HG03342 (cell line): ENCODE results near the gene CPLX4.
"Not testable (repeated sequence)": the region's sequence is repeated elsewhere in the genome, so short reads cannot be mapped to it uniquely, and the experiment has no call there.

Experiments used
- ATAC-seq: cut with Tn5 transposase; IDR thresholded peaks from one replicate; pipeline ENCODE4 v1.9.1; 2021; ENCODE audit warnings: mild to moderate bottlenecking, moderate library complexity; ENCODE audit not compliant: unreplicated experiment

CPLX4 gene

DNA sequence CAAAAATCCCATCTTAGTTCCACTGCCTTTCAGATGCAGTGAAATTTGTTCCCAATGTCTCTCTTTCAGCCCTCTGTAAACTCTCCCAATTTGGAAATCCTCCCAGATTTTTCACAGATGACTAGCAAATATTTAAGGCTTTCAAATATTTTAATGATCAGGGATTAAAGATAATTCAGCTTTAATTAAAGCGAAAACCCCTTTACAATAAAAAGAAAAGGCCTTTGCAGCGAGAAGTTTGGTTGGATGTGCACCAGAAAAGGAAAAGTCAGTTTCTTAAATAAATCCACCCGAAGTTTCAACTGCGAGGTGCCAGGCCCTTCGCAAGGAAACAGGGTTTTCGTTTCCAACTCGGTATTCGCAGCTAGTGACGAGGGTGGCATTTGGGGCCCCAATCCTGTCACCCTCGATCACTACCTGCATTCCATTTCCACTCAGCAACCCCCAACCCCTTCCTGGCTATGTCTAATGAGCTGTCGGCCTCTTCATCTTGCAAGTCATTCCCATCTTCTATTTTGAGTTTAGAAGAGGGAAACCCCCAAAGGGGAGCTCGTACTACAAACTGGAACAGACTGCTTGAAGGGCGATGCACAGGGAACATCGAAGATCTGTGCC is 46.7 kb downstream of the CPLX4 start:
- no peak for ATAC-seq

GRCh38 chr18:59270689-59271257 is 47.7 kb downstream of the CPLX4 start:
- no peak for ATAC-seq

- no peak for ATAC-seq
These were observed 48.8 kb downstream of the CPLX4 start for GRCh38 chr18:59269563-59270119.

- no peak for ATAC-seq
These were observed 49.5 kb downstream of the CPLX4 start for GRCh38 chr18:59268721-59269562.

DNA sequence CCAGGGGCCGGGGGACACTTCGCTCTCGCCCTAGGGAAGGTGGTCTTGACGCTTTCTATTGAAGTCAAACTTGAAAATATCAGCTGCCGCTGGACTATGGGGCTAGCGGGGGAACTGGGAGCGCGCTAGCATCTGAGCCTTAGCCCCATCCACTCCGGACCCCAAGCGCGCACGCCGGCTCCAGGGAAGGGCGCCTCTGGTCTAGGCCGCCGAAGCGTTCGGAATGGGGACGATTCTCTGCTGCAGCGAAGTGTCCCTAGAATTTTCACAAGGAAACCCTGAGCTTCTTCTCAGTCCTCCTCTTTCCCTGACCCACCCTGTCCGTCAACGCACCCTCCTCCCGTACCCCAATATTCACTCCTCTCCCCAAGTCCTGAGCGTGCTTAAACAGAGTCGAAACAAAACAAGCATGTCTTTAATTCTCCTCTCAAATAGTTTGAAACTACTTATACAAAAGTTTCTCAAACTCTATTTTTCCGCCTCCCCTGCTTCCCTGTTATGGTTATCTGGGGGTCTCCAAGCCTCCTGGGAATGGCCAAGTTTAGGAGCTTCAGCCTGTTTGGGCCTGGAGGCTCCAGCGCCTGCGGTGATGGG is 50.2 kb downstream of the CPLX4 start:
- ATAC-seq, result no peak

DNA sequence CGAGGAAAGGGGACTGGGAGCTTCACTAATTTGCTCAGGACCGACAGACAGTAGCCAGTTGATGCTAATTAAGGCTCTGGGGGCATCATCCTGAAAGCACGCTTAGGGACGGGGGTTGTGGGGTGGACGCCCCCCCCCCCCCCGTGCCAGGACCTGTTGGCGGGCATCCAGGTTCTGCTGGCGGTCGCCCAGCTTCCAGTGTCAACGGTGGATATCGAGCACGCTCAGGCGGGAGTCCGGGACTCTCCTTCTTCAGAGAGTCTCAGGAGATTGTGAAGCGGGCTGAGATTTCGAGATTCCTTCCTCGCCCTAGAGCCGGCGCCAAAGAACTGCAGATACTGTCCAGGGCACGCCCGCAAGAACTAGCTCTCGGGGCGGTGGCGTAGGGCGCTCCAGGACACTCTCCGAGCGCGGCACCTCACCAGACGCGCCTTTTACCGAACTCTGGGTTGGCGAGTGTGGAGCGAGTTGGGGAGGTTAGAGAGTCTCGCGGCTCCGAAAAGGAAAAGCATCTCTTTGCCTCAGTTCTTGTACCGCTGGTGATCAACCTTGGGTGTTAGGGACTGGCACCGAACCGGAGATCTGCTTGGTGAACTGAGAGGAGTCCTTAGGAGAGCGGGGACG is 50.8 kb downstream of the CPLX4 start:
- no peak for ATAC-seq

DNA sequence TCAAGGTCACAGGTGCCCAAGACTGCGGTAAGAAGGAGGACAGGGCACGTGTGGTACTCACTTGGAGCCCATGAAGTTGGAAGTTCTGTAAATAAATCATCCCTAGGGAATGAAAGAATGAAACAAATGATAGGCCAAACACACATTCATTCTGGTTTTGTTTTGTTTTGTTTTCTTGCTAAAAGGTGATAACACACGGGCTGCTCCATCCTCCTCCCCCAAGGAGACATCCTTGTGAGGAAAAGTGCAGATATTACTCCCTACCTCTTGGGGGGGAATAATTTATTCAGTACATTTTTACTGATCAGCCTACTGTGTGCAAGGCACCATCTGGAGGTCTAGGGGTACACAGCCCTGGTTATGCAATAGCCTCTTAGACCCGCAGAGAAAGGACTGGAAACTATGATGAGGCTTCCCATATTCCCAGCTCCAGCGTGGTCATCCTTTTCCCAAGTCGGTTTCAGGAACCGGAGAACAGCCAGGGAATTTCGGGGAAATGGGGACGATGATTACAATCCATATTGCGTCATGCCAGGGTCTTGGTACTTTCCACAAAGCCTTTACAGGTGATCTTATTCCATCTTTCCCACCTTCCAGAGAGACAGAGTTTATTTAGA is 51.5 kb downstream of the CPLX4 start:
- no peak for ATAC-seq

DNA sequence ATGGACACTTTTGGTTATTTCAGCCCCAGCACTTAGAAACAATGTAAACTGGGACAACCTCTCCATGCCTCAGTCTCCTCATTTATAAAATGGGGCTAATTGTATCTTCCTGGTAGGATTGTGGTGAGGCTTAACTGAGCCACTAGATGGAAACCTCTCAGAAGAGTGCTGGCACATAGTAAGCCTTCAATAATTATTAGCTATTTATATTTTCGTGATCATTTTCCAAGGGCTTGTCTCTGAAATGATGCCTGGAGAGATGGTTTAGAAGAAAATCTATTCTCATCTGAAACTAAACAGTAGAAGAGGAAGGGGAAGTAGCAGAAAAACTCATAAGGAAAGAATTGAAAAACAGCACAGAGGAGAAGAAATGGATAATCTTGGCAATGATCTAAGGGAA is 52.0 kb downstream of the CPLX4 start:
- no peak for ATAC-seq

DNA sequence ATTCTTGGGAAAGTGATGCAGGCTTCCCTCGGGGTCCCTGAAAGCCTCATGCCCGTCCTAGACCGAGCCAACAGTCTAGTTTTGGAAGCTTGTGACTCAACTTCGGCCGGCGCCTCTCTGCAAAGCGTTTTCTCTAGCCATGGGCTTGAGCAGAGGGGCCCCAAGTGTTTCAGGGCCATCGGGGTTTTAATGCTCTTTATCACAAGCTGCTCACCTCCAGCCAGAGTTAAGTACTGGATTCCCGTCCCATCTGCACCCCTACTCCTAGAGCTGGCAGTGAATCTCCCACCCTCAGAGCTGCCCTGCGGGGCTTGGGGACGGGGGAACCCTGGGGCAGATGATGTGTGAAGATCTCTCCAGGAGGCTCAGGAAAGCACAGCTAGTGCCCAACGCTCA is 52.5 kb downstream of the CPLX4 start:
- ATAC-seq, result no peak

DNA sequence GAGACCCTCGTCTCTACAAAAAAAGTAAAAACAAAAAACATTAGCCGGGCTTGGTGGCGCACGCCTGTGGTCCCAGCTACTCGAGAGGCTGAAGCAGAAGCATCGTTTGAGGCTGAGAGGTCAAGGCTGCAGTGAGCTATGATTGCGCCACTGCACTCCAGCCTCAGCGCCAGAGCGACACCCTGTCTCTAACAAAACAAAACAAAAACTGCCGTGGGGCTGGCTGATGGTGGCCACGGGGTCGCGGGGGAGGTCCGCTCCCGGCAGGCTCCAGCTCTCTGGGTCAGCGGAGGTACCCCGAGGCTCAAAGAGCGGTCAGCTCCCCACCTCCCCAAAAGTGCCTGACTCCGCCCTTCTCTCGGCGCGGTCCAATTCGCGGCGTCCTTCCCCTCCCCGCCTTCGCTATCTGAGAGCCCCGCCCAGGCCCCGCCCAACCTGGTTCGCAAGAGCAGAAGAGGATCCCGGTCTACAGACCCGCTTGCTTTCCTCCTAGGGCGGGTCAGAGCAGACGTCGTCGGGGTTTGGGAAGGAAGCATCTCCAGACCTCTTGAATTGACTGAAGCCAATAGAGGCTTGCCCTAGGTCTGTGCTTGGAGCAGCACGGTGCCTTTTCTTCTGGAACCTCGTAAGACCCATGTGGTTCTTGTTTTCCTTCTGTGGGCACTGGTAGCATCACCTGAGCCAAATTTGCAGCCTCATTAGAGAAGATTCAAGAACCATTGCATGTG is 53.0 kb downstream of the CPLX4 start:
- ATAC-seq, result no peak

DNA sequence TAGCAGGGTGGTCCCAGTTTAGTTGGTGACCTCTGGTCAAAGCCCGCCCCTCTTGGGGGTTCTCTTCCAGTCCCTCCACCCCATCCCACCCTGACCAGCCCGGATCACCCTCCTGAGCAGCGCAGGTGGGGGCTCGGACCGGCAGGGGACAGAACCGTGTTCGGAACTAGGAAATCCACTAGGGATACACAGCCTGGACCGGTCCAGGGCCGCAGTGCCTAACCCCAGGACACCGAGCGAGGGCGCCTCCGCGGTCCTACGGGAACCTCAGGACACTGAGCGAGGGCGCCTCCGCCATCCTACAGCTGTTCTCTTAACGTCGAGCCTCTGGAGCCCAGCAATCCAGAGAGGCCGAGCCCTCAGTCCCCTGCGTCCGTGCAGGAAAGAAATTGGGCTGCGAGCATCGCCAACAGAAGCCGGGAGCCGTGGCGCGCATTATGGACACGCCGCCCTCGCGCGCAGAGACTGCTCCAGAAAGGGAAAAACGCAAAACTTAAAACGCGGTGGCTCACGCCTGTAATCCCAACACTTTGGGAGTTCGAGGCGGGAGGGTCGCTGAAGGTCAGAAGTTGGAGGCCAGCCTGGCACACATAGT is 53.7 kb downstream of the CPLX4 start:
- ATAC-seq, result no peak

- ATAC-seq, result no peak
These were observed 54.3 kb downstream of the CPLX4 start for GRCh38 chr18:59264121-59264571.

DNA sequence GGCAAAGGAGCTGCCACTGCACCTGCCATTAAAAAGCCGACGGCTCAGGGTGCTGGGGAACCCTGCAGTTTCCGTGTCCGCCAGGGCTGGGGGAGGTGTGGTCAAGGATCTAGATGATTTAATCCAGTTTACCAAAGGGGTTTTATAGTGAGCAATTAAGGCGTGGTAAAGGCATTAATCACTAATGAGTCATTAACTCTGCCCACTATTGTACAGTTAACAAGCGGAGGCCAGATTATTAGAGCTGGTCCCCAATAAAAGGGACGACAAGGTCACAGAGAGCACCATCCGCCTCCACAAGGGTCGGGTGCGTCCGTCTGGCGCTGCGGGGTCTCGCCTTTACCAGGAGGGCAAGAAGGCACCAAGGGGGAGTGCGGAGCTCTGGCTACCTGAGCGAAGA is 54.8 kb downstream of the CPLX4 start:
- no peak for ATAC-seq

DNA sequence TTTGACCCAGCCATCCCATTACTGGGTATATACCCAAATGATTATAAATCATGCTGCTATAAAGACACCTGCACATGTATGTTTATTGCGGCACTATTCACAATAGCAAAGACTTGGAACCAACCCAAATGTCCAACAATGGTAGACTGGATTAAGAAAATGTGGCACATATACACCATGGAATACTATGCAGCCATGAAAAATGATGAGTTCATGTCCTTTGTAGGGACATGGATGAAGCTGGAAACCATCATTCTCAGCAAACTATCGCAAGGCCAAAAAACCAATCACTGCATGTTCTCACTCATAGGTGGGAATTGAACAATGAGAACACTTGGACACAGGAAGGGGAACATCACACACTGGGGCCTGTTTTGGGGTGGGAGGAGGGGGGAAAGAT is 56.2 kb downstream of the CPLX4 start:
- ATAC-seq, result not testable (repeated sequence)

GRCh38 chr18:59261842-59262241 is 56.6 kb downstream of the CPLX4 start:
- ATAC-seq, result not testable (repeated sequence)

DNA sequence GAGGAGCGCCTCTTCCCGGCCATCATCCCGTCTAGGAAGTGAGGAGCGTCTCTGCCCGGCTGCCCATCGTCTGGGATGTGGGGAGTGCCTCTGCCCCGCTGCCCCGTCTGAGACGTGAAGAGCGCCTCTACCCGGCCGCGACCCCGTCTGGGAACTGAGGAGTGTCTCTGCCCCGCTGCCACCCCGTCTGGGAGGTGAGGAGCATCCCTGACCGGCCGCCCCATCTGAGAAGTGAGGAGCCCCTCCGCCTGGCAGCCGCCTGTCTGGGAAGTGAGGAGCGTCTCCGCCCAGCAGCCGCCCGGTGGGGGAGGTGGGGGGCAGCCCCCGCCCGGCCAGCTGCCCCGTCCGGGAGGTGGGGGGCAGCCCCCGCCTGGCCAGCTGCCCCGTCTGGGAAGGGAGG is 63.0 kb downstream of the CPLX4 start:
- not testable (repeated sequence) for ATAC-seq

- no peak for ATAC-seq
These were observed 69.2 kb downstream of the CPLX4 start for GRCh38 chr18:59249199-59249774.

DNA sequence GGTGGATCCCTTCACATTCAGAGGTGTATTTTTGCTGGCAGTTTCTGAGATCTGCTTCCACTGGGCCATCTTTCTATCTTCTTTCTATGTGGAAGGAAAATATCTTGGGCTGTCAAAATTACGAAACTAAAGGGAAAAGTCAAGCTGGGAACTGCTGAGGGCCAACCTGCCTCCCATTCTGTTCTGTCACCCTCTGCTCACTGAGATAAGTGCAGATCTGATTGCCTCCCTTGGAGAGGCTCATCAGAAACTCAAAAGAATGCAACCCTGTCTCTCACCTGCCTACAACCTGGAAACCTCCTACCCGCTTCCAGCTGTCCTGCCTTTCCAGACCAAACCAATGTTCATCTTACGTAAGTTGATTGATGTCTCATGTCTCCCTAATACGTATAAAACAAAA is 71.7 kb downstream of the CPLX4 start:
- no peak for ATAC-seq
